Subcutaneous abdominal adipose tissue (tissue), 5 donors: ENCODE measurements around the gene ITGB3.
A peak's percentile ranks its signal among the peaks of the same experiment; 100 is the strongest.

Experiments
- H3K27ac ChIP-seq: one replicate; pipeline ENCODE4 v1.7.0; 2013; ENCODE audit warnings: low read depth, mild to moderate bottlenecking, inconsistent platforms, low read length, moderate library complexity
- H3K27me3 ChIP-seq, 5 donors: one replicate each; pipeline ENCODE4 v1.7.0; 2013; ENCODE audit warnings: low read length in 5 of 5, inconsistent platforms in 1 of 5; ENCODE audit not compliant: control insufficient read depth in 5 of 5, insufficient read depth in 4 of 5
- H3K36me3 ChIP-seq, 5 donors: one replicate each; pipeline ENCODE4 v1.7.0; 2013; ENCODE audit warnings: low read length in 5 of 5; ENCODE audit not compliant: control insufficient read depth in 5 of 5, insufficient read depth in 5 of 5
- H3K4me1 ChIP-seq, 5 donors: one replicate each; pipeline ENCODE4 v1.7.0; 2013; ENCODE audit warnings: low read length in 5 of 5, mild to moderate bottlenecking in 3 of 5, moderate library complexity in 1 of 5; ENCODE audit not compliant: control insufficient read depth in 5 of 5, insufficient read depth in 5 of 5
- H3K4me3 ChIP-seq, 5 donors: one replicate each; pipeline ENCODE4 v1.7.0; 2013; ENCODE audit warnings: low read length in 5 of 5, low read depth in 1 of 5
- H3K9ac ChIP-seq, 5 donors: one replicate each; pipeline ENCODE4 v1.7.0; 2013; ENCODE audit warnings: low read length in 5 of 5, mild to moderate bottlenecking in 4 of 5, moderate library complexity in 3 of 5
- H3K9me3 ChIP-seq, 5 donors: one replicate each; pipeline ENCODE4 v1.7.0; 2013; ENCODE audit warnings: low read length in 5 of 5; ENCODE audit not compliant: control insufficient read depth in 5 of 5
- donor health status: healthy.
- donor health status: healthy.
- donor health status: healthy.
- donor health status: healthy.
- donor health status: healthy.

The ITGB3 gene

DNA sequence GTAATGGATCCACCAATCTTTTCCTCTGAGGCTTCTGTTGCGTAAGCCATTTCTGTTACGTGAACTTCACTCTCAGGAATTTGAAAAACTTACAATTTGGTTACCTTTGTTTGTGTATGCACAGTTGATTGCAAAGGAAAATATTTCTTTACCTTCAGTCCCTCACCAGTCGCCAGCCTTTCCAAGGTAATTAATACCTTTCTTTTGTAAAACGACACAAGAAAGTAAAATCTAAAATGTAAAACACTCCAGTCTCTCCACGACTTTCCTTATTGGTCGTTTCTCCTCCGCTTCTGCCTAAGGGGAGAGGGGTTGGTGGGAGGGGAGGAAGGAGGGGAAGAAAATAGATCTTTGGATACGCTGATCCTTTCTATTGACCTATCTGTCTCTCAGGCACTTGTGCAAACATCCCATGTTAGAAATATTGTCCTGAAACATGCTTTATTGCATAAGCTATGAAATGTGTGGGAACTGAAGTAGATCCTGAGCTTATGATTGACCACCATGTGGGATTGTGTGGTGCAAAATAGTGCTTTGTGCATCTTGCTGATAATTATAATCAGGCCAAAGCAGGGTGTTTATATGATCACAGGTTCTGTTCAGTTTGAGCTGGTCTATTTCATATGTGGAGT lies 37.7 kb downstream of the ITGB3 start:
- Histone ChIP-seq H3K9me3 (no peaks in the 10 kb centered on the region), H3K4me1 (peaks cover 11 to 35% (median 23%) of the 10 kb centered on the region in 5 donors), H3K36me3 (peaks cover 0 to 37% (median 16%) of the 10 kb centered on the region in 5 donors), H3K4me3 (no peak overlapping the region), H3K27me3 (no peaks in the 10 kb centered on the region), H3K9ac (no peak overlapping the region), H3K27ac (no peak overlapping the region)

DNA sequence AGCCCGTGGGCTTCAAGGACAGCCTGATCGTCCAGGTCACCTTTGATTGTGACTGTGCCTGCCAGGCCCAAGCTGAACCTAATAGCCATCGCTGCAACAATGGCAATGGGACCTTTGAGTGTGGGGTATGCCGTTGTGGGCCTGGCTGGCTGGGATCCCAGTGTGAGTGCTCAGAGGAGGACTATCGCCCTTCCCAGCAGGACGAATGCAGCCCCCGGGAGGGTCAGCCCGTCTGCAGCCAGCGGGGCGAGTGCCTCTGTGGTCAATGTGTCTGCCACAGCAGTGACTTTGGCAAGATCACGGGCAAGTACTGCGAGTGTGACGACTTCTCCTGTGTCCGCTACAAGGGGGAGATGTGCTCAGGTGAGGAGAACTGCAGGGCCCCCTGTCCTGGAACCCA lies 38.6 kb downstream of the ITGB3 start:
- H3K9ac ChIP-seq, result no peak overlapping the region
- peaks cover 0 to 33% (median 14%) of the 10 kb centered on the region in 5 donors for H3K36me3 ChIP-seq
- H3K9me3 ChIP-seq, result no peaks in the 10 kb centered on the region
- no peaks in the 10 kb centered on the region for H3K27me3 ChIP-seq
- peaks cover 11 to 32% (median 23%) of the 10 kb centered on the region in 5 donors for H3K4me1 ChIP-seq
- no peak overlapping the region for H3K4me3 ChIP-seq
- H3K27ac ChIP-seq, result no peak overlapping the region

DNA sequence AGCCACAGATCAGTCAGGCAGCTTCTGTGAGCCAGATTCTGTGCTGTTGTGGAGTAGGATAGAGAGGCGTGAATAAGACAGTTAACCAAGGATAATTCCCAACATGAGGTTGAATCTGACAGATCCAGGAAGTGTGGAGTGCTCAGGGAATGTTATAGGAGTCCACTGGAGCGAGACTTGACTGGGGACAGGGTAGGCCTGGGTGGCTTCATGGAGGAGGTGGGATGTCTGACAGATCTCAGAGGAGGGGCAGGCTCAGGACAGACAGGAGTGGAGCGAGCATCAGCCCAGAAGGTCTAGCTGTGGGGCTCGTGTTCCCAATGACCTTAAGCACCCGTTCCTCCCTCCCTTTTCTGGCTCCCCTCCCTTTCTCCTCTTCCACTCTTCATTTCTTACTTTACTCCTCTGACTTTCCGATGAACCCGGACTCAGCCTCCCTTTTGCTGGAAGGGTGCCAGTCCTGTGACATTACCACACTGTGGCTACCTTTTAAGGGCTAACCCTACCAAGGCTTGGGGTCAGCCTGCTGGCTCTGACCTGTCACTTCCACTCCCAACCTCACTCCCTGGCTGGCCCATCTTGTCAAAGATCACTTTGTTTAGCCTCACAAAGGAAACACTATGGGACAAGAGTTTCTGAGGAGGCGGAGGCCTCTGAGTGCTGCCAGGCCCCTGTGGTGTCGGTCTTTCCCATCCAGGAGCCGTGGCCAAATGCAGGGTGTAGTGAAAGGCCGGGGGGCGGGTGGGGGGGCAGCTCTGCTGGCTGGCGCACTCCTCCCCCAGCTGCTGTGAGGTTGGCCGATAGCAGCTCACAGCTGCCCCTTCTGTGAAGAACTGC lies 41.6 kb downstream of the ITGB3 start:
- Histone ChIP-seq H3K27me3 (no peaks in the 10 kb centered on the region), H3K9ac (no peak overlapping the region), H3K9me3 (no peaks in the 10 kb centered on the region), H3K27ac (peak overlapping the region; percentile 37), H3K4me1 (peaks cover 11 to 40% (median 28%) of the 10 kb centered on the region in 5 donors), H3K36me3 (peaks cover 0 to 23% (median 14%) of the 10 kb centered on the region in 5 donors), H3K4me3 (peak overlapping the region in 2 of 5 donors; percentile 3 to 11)

DNA sequence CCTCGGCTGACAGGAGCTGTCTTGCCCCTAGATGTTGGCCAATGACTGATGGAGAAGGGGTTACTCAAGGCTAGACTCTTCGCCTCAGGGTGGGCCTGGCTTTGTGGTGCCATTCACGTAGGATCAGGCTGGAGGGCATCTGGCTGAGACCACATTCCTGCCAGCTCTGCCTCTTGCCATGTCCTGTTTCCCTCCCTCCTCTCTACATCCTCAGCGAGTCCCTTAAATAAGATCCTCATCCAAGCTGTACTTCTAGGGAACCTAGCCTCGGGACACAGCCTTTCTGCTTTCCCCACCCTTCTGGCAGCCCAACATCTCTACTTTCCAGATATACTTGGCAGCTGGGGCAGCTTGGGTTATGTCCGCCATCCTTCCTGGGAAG lies 42.2 kb downstream of the ITGB3 start:
- no peak overlapping the region for H3K9ac ChIP-seq
- H3K27me3 ChIP-seq, result no peaks in the 10 kb centered on the region
- H3K27ac ChIP-seq, result no peak overlapping the region

DNA sequence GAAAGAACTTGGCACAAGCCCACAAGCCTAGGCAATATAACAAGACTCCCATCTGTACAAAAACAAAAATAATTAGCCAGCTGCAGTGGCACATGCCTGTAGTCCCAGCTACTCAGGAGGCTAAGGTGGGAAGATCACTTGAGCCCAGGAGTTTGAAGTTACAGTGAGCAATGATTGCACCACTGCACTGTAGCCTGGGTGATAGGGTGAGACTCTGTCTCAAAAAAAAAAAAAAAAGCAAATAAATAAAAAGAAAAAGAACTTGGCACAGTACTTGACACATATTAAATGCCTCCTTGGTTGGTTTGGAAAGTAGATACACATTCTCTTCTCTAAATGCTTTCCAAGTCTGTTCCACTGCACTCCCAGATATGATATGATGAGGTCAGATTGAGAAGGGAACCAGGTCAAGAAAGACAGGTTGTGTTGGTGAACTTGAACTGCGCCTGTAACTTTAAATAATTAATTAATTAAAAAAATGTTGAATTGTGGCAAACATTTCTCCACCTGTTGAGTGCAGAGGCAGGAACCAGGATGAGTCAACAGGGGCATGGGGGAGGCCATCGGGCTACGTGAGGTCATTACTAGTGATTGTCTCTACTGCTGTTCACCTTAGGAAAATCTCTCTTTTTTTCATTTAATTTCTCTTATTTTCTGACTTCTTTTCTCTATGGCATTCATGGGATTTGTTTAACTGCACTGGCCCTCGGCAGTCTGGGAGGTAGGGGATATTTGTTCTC lies 44.2 kb downstream of the ITGB3 start:
- Histone ChIP-seq H3K4me1 (peaks cover 11 to 30% (median 28%) of the 10 kb centered on the region in 5 donors), H3K27me3 (no peaks in the 10 kb centered on the region), H3K36me3 (peaks cover 4 to 33% (median 12%) of the 10 kb centered on the region in 5 donors), H3K27ac (no peak overlapping the region), H3K9me3 (peaks cover 0 to 8% (median 5%) of the 10 kb centered on the region in 5 donors), H3K9ac (no peak overlapping the region), H3K4me3 (no peak overlapping the region)

More for the DNA sequence above, 42.2 kb downstream of the ITGB3 start:
- no peaks in the 10 kb centered on the region for H3K9me3 ChIP-seq
- peaks cover 11 to 35% (median 26%) of the 10 kb centered on the region in 5 donors for H3K4me1 ChIP-seq
- H3K36me3 ChIP-seq, result peaks cover 0 to 25% (median 14%) of the 10 kb centered on the region in 5 donors
- no peak overlapping the region for H3K4me3 ChIP-seq

DNA sequence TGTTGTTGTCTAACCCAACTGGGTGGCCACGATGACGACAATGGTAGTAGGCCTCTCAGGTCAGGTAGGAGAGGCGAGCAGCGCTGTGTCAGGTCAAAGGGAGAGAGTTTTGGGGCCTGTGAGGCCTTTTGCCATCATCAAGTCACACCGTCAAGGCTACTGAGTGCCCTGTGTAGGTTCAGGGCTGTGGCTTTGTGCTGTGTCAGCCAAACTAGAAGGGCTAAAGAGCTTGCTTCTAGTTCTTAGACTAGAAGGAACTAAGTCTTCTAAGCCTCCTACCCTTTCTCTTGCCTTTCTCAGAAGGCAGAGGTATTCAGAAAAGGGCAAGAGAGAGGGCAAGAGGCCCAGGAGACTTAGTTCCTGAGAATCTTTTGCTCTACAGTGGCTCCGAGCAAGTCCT lies 45.1 kb downstream of the ITGB3 start:
- Histone ChIP-seq H3K4me3 (no peak overlapping the region), H3K9ac (no peak overlapping the region), H3K27me3 (no peaks in the 10 kb centered on the region), H3K9me3 (peaks cover 0 to 8% (median 5%) of the 10 kb centered on the region in 5 donors), H3K36me3 (peaks cover 4 to 35% (median 16%) of the 10 kb centered on the region in 5 donors), H3K4me1 (peaks cover 11 to 28% (median 23%) of the 10 kb centered on the region in 5 donors), H3K27ac (no peak overlapping the region)

DNA sequence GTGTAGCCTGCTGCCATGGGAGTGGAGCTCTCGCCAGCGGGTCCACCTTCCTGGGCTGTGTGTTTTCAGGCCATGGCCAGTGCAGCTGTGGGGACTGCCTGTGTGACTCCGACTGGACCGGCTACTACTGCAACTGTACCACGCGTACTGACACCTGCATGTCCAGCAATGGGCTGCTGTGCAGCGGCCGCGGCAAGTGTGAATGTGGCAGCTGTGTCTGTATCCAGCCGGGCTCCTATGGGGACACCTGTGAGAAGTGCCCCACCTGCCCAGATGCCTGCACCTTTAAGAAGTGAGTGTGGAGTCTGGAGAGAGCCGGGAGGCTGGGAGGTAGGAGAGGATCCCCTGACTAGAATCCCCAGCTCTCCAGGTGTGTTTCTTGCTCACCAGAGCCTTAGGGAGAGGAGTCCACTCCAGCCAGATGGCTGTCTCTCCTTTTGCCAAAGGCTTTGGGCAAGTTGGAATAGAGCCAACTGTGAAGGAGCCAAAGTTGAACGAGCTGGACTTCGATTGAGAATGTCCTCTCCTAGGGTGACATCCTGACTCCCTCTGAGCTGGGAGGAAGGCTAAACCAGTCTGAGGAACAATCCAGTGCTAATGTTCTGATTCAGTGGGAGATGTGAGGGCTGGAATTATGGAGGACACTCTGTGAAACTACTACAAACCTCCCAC lies 45.7 kb downstream of the ITGB3 start:
- Histone ChIP-seq H3K36me3 (peaks cover 4 to 37% (median 17%) of the 10 kb centered on the region in 5 donors), H3K27ac (no peak overlapping the region), H3K4me1 (peaks cover 10 to 22% (median 16%) of the 10 kb centered on the region in 5 donors), H3K9me3 (peaks cover 0 to 8% (median 5%) of the 10 kb centered on the region in 5 donors), H3K27me3 (no peaks in the 10 kb centered on the region), H3K9ac (no peak overlapping the region), H3K4me3 (no peak overlapping the region)

DNA sequence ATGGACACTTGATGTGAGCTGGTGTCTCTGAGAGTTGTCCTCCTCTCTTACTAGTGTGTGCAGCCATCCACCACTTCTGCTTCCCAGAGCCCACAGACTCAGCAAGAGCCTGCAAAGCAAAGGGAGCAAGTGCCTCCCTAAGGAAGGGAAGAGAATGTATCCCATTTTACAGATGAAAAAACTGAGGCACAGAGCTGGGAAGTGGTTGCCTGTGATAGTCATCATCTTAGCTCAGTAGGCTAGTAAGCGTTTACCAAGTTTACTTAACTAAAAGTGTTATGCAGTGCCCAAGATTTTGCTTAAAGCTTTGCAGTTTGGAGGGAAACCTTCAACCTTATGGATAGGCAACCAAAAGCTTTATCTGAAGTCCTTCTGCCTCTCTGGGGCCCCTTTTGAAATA lies 47.1 kb downstream of the ITGB3 start:
- Histone ChIP-seq H3K36me3 (peaks cover 4 to 37% (median 17%) of the 10 kb centered on the region in 5 donors), H3K27ac (no peak overlapping the region), H3K9ac (no peak overlapping the region), H3K9me3 (peaks cover 0 to 8% (median 5%) of the 10 kb centered on the region in 5 donors), H3K4me1 (peaks cover 0 to 20% (median 12%) of the 10 kb centered on the region in 5 donors), H3K27me3 (no peaks in the 10 kb centered on the region), H3K4me3 (no peak overlapping the region)

DNA sequence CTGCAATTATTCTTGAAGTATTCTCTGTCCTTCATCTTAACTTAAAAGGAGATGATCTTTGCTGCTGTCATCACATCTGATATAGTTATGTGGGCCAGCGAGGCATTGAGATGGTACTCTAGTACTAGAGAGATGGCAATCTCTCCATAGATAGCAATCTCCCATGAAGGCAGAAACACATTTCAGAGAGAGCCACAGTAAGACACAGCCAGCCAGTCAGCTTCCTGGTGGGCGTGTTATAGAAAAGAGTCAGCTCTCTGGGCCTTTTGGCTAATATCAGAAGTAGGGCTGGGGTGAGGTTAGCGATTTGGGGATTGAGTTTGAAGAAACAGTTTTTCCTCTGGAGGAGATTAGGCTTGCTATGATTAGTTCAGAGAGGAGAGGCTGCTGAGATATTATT lies 47.5 kb downstream of the ITGB3 start:
- Histone ChIP-seq H3K4me3 (no peak overlapping the region), H3K9ac (no peak overlapping the region), H3K4me1 (peaks cover 0 to 21% (median 15%) of the 10 kb centered on the region in 5 donors), H3K36me3 (peaks cover 4 to 37% (median 17%) of the 10 kb centered on the region in 5 donors), H3K9me3 (peaks cover 0 to 8% (median 5%) of the 10 kb centered on the region in 5 donors), H3K27ac (no peak overlapping the region), H3K27me3 (no peaks in the 10 kb centered on the region)
